Psoas muscle (tissue), 8 donors: Measurements from ENCODE around the gene GNMT. TPM values are rescaled to one million over a fixed set of nuclear protein-coding genes. Genes with fewer than 3 reads are reported as not detected.
"Not testable (repeated sequence)": the region's sequence is repeated elsewhere in the genome, so short reads cannot be mapped to it uniquely, and the experiment has no call there.

Source experiments
- ATAC-seq, 4 donors: fragments of 200-7000 bp; cut with Tn5 transposase; one replicate each; pipeline ENCODE4 v1.9.1; 2020; ENCODE audit warnings: moderate library complexity in 3 of 4, mild to moderate bottlenecking in 2 of 4
- DNase-seq, 2 donors: peaks; one replicate each; pipeline ENCODE4 v3.0.0-alpha.2; 2020
- H3K27ac ChIP-seq: fragments of 200-600 bp; one replicate; pipeline ENCODE4 v1.8.0; 2022
- H3K27me3 ChIP-seq, 3 donors: fragments of 200-600 bp in 1 of 3; one replicate each; pipeline versions ENCODE4 v1.6.1 to v1.8.0; 2013 to 2022; ENCODE audit warnings: low read length in 2 of 3, mild to moderate bottlenecking in 2 of 3, moderate library complexity in 1 of 3; ENCODE audit not compliant: insufficient read depth in 3 of 3
- H3K36me3 ChIP-seq, 2 donors: fragments of 200-600 bp in 1 of 2; one replicate each; pipeline versions ENCODE4 v1.6.1 to v1.8.0; 2013 to 2022; ENCODE audit warnings: low read depth in 1 of 2, mild to moderate bottlenecking in 1 of 2, moderate library complexity in 1 of 2; ENCODE audit not compliant: insufficient read depth in 1 of 2
- H3K4me1 ChIP-seq: fragments of 200-600 bp; one replicate; pipeline ENCODE4 v1.8.0; 2022
- H3K4me3 ChIP-seq: fragments of 200-600 bp; one replicate; pipeline ENCODE4 v1.8.0; 2022; ENCODE audit warnings: mild to moderate bottlenecking
- H3K9me3 ChIP-seq: fragments of 200-600 bp; one replicate; pipeline ENCODE4 v1.8.0; 2022
- CTCF ChIP-seq: fragments of 200-600 bp; IDR thresholded peaks from one replicate; pipeline ENCODE4 v1.8.0; 2022; ENCODE audit warnings: antibody characterized with exemption
- WGBS, 3 donors: extraction: QIAGEN DNeasy Blood & Tissue Kit; methylation state at CpG; one replicate each; pipeline versions ENCODE4 v1.1.6 to v1.1.7; 2013; 5-methylcytosine and 5-hydroxymethylcytosine counted together
- intact Hi-C, 2 donors: fragments of 100-400 bp; cut with DNase I; formaldehyde crosslinking; loops; one replicate each; pipeline versions ENCODE4 v1.11.0 to v1.14.2; 2022
- polyA plus RNA-seq, 3 donors: library from polyadenylated mRNA; stranded (reverse); fragments of 200-250 nt; gene quantifications; one replicate each; pipeline ENCODE4 v1.2.3, GENCODE V29; 2013
- total RNA-seq, 4 donors: library from RNA; stranded (reverse); fragmentation: NEBNext Ultra II Directional in 2 of 4; extraction: Animal tissue kit (Norgen Biotek cat#: 25700) in 2 of 4; gene quantifications; one replicate each; pipeline versions ENCODE4 v1.2.1 to v1.2.4, GENCODE V29; 2021 to 2023
- donor health status: healthy with polysubstance abuse.
- donor health status: DM: no; HTN: no; CAD: no; lungs with moderate emphysema.
- donor health status: Bipolar disorder and iron deficiency.
- donor health status: healthy.
- donor health status: DM: yes; HTN: yes; CAD: no.
- donor health status: DM: no; HTN: no; CAD: no.
- donor health status: DM: no; HTN: no; CAD: no.
- donor health status: DM: yes; HTN: yes; CAD: no.

Gene GNMT
- total and polyA plus RNA-seq, 7 donors: 0.09 to 0.74 (median 0.27) TPM; not detected in 1

- H3K36me3 ChIP-seq: peaks cover 4 to 35% of the 10 kb centered on the region in 2 donors
- H3K4me1 ChIP-seq: peaks cover 30% of the 10 kb centered on the region
- no peak for ATAC-seq
- TF ChIP-seq CTCF: no peak
- no peaks in the 10 kb centered on the region for H3K9me3 ChIP-seq
- H3K4me3 ChIP-seq: no peak overlapping the region
- WGBS, 3 donors: 72 to 82% (median 75%) methylated on average over 5 of the region's 5 CpGs
- no peak for DNase-seq
- no peaks in the 10 kb centered on the region for H3K27me3 ChIP-seq
- H3K27ac ChIP-seq: no peak overlapping the region
- intact Hi-C loops: loop anchor here in 1 of 2 donors (2.0 kb wide), 1 partner anchor 19 kb away; no protein-coding TSS in a partner anchor
These were observed 29.4 kb downstream of the GNMT start for GRCh38 chr6:42989923-42990322.

GRCh38 chr6:42993445-42993844, 32.9 kb downstream of the GNMT start:
- H3K4me3 ChIP-seq: no peak overlapping the region
- intact Hi-C loops: no loop called here
- 88 to 94% (median 91%) methylated on average over 2 of the region's 2 CpGs for WGBS, 3 donors
- no peak overlapping the region for H3K27ac ChIP-seq
- no peak for DNase-seq
- TF ChIP-seq CTCF: no peak
- no peak for ATAC-seq
- no peaks in the 10 kb centered on the region for H3K27me3 ChIP-seq
- no peaks in the 10 kb centered on the region for H3K9me3 ChIP-seq
- H3K36me3 ChIP-seq: peaks cover 4 to 35% of the 10 kb centered on the region in 2 donors
- H3K4me1 ChIP-seq: peaks cover 3% of the 10 kb centered on the region

GRCh38 chr6:42996513-42996912, 36.0 kb downstream of the GNMT start:
- Histone ChIP-seq H3K4me3 (no peak overlapping the region), H3K27me3 (no peaks in the 10 kb centered on the region), H3K36me3 (peaks cover 1 to 7% of the 10 kb centered on the region in 2 donors), H3K4me1 (no peaks in the 10 kb centered on the region), H3K9me3 (no peaks in the 10 kb centered on the region), H3K27ac (no peak overlapping the region)
- intact Hi-C loops: no loop called here
- ATAC-seq (no peak), DNase-seq (no peak)
- no peak for TF ChIP-seq CTCF

- H3K4me1 ChIP-seq, ATAC-seq, H3K27ac ChIP-seq, H3K4me3 ChIP-seq, H3K36me3 ChIP-seq, H3K27me3 ChIP-seq, intact Hi-C loops, DNase-seq, H3K9me3 ChIP-seq: not testable (repeated sequence)
- 89 to 94% (median 93%) methylated on average over 9 of the region's 9 CpGs for WGBS, 3 donors
These were observed 37.7 kb downstream of the GNMT start for GRCh38 chr6:42998205-42998604.

- intact Hi-C loops: no loop called here
- WGBS, 3 donors: 93 to 95% (median 94%) methylated on average over 8 of the region's 8 CpGs
- DNase-seq (no peak), ATAC-seq (no peak)
- no peak overlapping the region for H3K27ac ChIP-seq
- TF ChIP-seq CTCF: no peak
- H3K4me3 ChIP-seq: no peak overlapping the region
- H3K4me1 ChIP-seq: no peaks in the 10 kb centered on the region
- no peaks in the 10 kb centered on the region for H3K9me3 ChIP-seq
- peaks cover 0 to 13% of the 10 kb centered on the region in 2 donors for H3K36me3 ChIP-seq
- no peaks in the 10 kb centered on the region for H3K27me3 ChIP-seq
These were observed 41.3 kb downstream of the GNMT start for GRCh38 chr6:43001843-43002242.
